Midbrain (tissue), 1 donor: ENCODE data around the gene TWNK.
A peak's percentile ranks its signal among the peaks of the same experiment; 100 is the strongest.

ENCODE experiments used
- DNase-seq: peaks from one replicate; lab custom pipeline; 2025; lab: John Stamatoyannopoulos, UW

TWNK gene

GRCh38 chr10:100986952-100987684 is at the start of gene TWNK, which contains the start of gene MRPL43:
TWNK (plus strand) TSS chr10:100987543; CDS start chr10:100988211, 668 bp downstream.
MRPL43 (minus strand) TSS chr10:100987497; CDS start chr10:100987443, 54 bp downstream.
- peak; percentile 91 for DNase-seq

- no peak for DNase-seq
Observed at GRCh38 chr10:100939763-100940344, 47.5 kb upstream of the TWNK start.

GRCh38 chr10:100942229-100942628 is 45.1 kb upstream of the TWNK start:
- DNase-seq = no peak

- DNase-seq = no peak
Observed at GRCh38 chr10:100943508-100943907, 43.8 kb upstream of the TWNK start.

- DNase-seq = no peak
Observed at GRCh38 chr10:100945754-100946153, 41.6 kb upstream of the TWNK start.

- DNase-seq = no peak
Observed at GRCh38 chr10:100948916-100949315, 38.4 kb upstream of the TWNK start.

GRCh38 chr10:100960251-100960650 is 27.1 kb upstream of the TWNK start:
- no peak for DNase-seq

- no peak for DNase-seq
Observed at GRCh38 chr10:100962351-100963080, 24.8 kb upstream of the TWNK start.

- no peak for DNase-seq
Observed at GRCh38 chr10:100963826-100964225, 23.5 kb upstream of the TWNK start.

GRCh38 chr10:100965820-100966219 is 21.5 kb upstream of the TWNK start:
- no peak for DNase-seq

GRCh38 chr10:100966887-100967286 is 20.5 kb upstream of the TWNK start:
- DNase-seq = no peak

GRCh38 chr10:100967332-100967731 is 20.0 kb upstream of the TWNK start:
- no peak for DNase-seq

GRCh38 chr10:100968062-100968736 is 19.1 kb upstream of the TWNK start:
- DNase-seq = no peak

GRCh38 chr10:100968863-100969186 is 18.5 kb upstream of the TWNK start:
- no peak for DNase-seq

- DNase-seq = peak; percentile 49
Observed at GRCh38 chr10:100969187-100970075, 17.9 kb upstream of the TWNK start, which contains the start of gene SEMA4G. SEMA4G (plus strand) TSS chr10:100969504; CDS start chr10:100972913, 3,409 bp downstream.

GRCh38 chr10:100970076-100970913 is 17.0 kb upstream of the TWNK start:
- DNase-seq = no peak

GRCh38 chr10:100970914-100971811 is 16.2 kb upstream of the TWNK start:
- DNase-seq = no peak

- no peak for DNase-seq
Observed at GRCh38 chr10:100972115-100972903, 15.0 kb upstream of the TWNK start.
